ENCODE data around the gene MT4.
A peak's percentile ranks its signal among the peaks of the same experiment; 100 is the strongest.

MT4 gene

GRCh38 chr16:56589141-56590039 lies 24.5 kb downstream of the MT4 start, which contains the start of gene MT3:
Gene MT3, plus strand, starts transcription at chr16:56589528. Its CDS starts 63 bp downstream, at chr16:56589591.
- TF ChIP-seq OSR2 (tag by site-specific recombination; IDR thresholded peaks at IDR 0.05) (no peak), ZFP69B (tag by site-specific recombination; IDR thresholded peaks at IDR 0.05) (no peak), ZNF596 (tag by site-specific recombination; IDR thresholded peaks at IDR 0.05) (no peak), GFI1B (tag by site-specific recombination; IDR thresholded peaks at IDR 0.05) (no peak), ZNF621 (tag by site-specific recombination; IDR thresholded peaks at IDR 0.05) (no peak), ZNF37A (tag by site-specific recombination; IDR thresholded peaks at IDR 0.05) (no peak), ZFP41 (tag by site-specific recombination; IDR thresholded peaks at IDR 0.05; ENCODE audit: borderline replicate concordance) (no peak), ZSCAN30 (tag by site-specific recombination; IDR thresholded peaks at IDR 0.05) (no peak), ZNF48 (tag by site-specific recombination; IDR thresholded peaks at IDR 0.05) (no peak), ZBTB1 (tag by site-specific recombination; IDR thresholded peaks at IDR 0.05) (no peak), ZNF202 (tag by site-specific recombination; IDR thresholded peaks at IDR 0.05; ENCODE audit: borderline replicate concordance) (no peak), ZNF785 (tag by site-specific recombination; IDR thresholded peaks at IDR 0.05) (no peak), BCL11B (tag by site-specific recombination; IDR thresholded peaks at IDR 0.05; ENCODE audit: low read depth) (no peak), ZXDB (tag by site-specific recombination; IDR thresholded peaks at IDR 0.05) (no peak)
- TF ChIP-seq, protein P1, sequence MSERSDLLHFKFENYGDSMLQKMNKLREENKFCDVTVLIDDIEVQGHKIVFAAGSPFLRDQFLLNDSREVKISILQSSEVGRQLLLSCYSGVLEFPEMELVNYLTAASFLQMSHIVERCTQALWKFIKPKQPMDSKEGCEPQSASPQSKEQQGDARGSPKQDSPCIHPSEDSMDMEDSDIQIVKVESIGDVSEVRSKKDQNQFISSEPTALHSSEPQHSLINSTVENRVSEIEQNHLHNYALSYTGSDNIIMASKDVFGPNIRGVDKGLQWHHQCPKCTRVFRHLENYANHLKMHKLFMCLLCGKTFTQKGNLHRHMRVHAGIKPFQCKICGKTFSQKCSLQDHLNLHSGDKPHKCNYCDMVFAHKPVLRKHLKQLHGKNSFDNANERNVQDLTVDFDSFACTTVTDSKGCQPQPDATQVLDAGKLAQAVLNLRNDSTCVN (tag by site-specific recombination; optimal IDR thresholded peaks at IDR 0.05) = no peak
- ChIA-PET POLR2A (no interaction called here), CTCF (interaction anchor here (0.6 to 1.3 kb wide), 2 partner anchors 13 to 72 kb away, joined by 3 read pairs; no protein-coding TSS in a partner anchor)
- no peak within 1 kb of the TSS for H3K27ac ChIP-seq (ENCODE audit: extremely low read depth, low read depth, low read length)
- H3K4me1 ChIP-seq (ENCODE audit: control insufficient read depth, insufficient read depth, low read length) = no peaks in the 10 kb centered on the region
- H3K9me3 ChIP-seq (ENCODE audit: control insufficient read depth, insufficient read depth, low read depth, low read length) = no peaks in the 10 kb centered on the region
- peak within 1 kb of the TSS; percentile 25 for H3K4me3 ChIP-seq (ENCODE audit: low read depth, low read length)
- H3K36me3 ChIP-seq (ENCODE audit: control insufficient read depth in 2 of 2, insufficient read depth in 1 of 2, low read length in 2 of 2) = no peaks in the 10 kb centered on the region

GRCh38 chr16:56591377-56592060 lies 26.6 kb downstream of the MT4 start:
- no peak overlapping the region for H3K27ac ChIP-seq (ENCODE audit: extremely low read depth, low read depth, low read length)
- H3K4me1 ChIP-seq (ENCODE audit: control insufficient read depth, insufficient read depth, low read length) = no peaks in the 10 kb centered on the region
- H3K36me3 ChIP-seq (ENCODE audit: control insufficient read depth in 2 of 2, insufficient read depth in 1 of 2, low read length in 2 of 2) = no peaks in the 10 kb centered on the region
- no peak overlapping the region for H3K4me3 ChIP-seq (ENCODE audit: low read depth, low read length)
- no peaks in the 10 kb centered on the region for H3K9me3 ChIP-seq (ENCODE audit: control insufficient read depth, insufficient read depth, low read depth, low read length)
- POLR2A ChIA-PET = no interaction called here
- CTCF ChIA-PET = interaction anchor here (0.8 to 2.3 kb wide), 4 partner anchors 10 to 111 kb away, joined by 3 to 16 read pairs (median 5); no protein-coding TSS in a partner anchor
- TF ChIP-seq MZF1 (tag by site-specific recombination; IDR thresholded peaks at IDR 0.05; ENCODE audit: borderline replicate concordance) = no peak
- no peak for TF ChIP-seq ZNF629 (tag by site-specific recombination; IDR thresholded peaks at IDR 0.05)
- no peak for TF ChIP-seq KLF10 (tag by site-specific recombination; IDR thresholded peaks at IDR 0.05)
- no peak for TF ChIP-seq SP2 (tag by site-specific recombination; IDR thresholded peaks at IDR 0.05)
- no peak for TF ChIP-seq ZNF670 (tag by site-specific recombination; IDR thresholded peaks at IDR 0.05; ENCODE audit: low read depth)
- TF ChIP-seq GLIS2 (tag by site-specific recombination; IDR thresholded peaks at IDR 0.05) = no peak
- no peak for TF ChIP-seq ZFHX2 (tag by site-specific recombination; conservative IDR thresholded peaks at IDR 0.05)
- no peak for TF ChIP-seq ZNF658 (tag by site-specific recombination; IDR thresholded peaks at IDR 0.05)
- TF ChIP-seq GLIS1 (tag by site-specific recombination; IDR thresholded peaks at IDR 0.05) = no peak
- no peak for TF ChIP-seq ZNF423 (tag by site-specific recombination; IDR thresholded peaks at IDR 0.05)
- TF ChIP-seq ZNF558 (tag by site-specific recombination; IDR thresholded peaks at IDR 0.05) = no peak
- no peak for TF ChIP-seq ZNF664 (tag by site-specific recombination; IDR thresholded peaks at IDR 0.05)
- TF ChIP-seq, protein P2, sequence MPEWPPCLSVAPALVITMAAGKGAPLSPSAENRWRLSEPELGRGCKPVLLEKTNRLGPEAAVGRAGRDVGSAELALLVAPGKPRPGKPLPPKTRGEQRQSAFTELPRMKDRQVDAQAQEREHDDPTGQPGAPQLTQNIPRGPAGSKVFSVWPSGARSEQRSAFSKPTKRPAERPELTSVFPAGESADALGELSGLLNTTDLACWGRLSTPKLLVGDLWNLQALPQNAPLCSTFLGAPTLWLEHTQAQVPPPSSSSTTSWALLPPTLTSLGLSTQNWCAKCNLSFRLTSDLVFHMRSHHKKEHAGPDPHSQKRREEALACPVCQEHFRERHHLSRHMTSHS (tag by site-specific recombination; IDR thresholded peaks at IDR 0.05) = no peak
- TF ChIP-seq, protein P3, sequence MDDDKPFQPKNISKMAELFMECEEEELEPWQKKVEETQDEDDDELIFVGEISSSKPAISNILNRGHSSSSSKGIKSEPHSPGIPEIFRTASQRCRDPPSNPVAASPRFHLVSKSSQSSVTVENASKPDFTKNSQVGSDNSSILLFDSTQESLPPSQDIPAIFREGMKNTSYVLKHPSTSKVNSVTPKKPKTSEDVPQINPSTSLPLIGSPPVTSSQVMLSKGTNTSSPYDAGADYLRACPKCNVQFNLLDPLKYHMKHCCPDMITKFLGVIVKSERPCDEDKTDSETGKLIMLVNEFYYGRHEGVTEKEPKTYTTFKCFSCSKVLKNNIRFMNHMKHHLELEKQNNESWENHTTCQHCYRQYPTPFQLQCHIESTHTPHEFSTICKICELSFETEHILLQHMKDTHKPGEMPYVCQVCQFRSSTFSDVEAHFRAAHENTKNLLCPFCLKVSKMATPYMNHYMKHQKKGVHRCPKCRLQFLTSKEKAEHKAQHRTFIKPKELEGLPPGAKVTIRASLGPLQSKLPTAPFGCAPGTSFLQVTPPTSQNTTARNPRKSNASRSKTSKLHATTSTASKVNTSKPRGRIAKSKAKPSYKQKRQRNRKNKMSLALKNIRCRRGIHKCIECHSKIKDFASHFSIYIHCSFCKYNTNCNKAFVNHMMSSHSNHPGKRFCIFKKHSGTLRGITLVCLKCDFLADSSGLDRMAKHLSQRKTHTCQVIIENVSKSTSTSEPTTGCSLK (tag by site-specific recombination; IDR thresholded peaks at IDR 0.05) = no peak
- TF ChIP-seq ZNF174 (tag by site-specific recombination; IDR thresholded peaks at IDR 0.05) = no peak
- no peak for TF ChIP-seq ZNF248 (tag by site-specific recombination; IDR thresholded peaks at IDR 0.05)
